Left renal pelvis (tissue), 4 donors: ENCODE measurements around the gene TENT4A. TPM values are rescaled to one million over a fixed set of nuclear protein-coding genes. Genes with fewer than 3 reads are reported as not detected.
A peak's percentile ranks its signal among the peaks of the same experiment; 100 is the strongest.

ENCODE experiments used
- DNase-seq, 4 donors: peaks; one replicate each; pipeline ENCODE4 v3.0.0-alpha.2; 2013; ENCODE audit warnings: low read depth in 4 of 4, low spot score in 3 of 4
- polyA plus RNA-seq, 4 donors: library from polyadenylated mRNA; unstranded; fragments of 120-200 nt; gene quantifications; one replicate each; pipeline ENCODE4 v1.2.1, GENCODE V29; 2013; ENCODE audit not compliant: insufficient read length in 4 of 4

TENT4A gene
- polyA plus RNA-seq, 4 donors = 24.3 to 35.6 (median 25.8) TPM

GRCh38 chr5:6749026-6749716, 35.9 kb downstream of the TENT4A start:
- DNase-seq = no peak

- DNase-seq = no peak
Observed at GRCh38 chr5:6750142-6750840, 37.1 kb downstream of the TENT4A start.

GRCh38 chr5:6750951-6751685, 37.9 kb downstream of the TENT4A start:
- no peak for DNase-seq

- DNase-seq = no peak
Observed at GRCh38 chr5:6752236-6752635, 39.0 kb downstream of the TENT4A start.

GRCh38 chr5:6752782-6753181, 39.5 kb downstream of the TENT4A start:
- no peak for DNase-seq

GRCh38 chr5:6753851-6754250, 40.6 kb downstream of the TENT4A start:
- DNase-seq = no peak

- no peak for DNase-seq
Observed at GRCh38 chr5:6754766-6755165, 41.5 kb downstream of the TENT4A start.

- DNase-seq = no peak
Observed at GRCh38 chr5:6755519-6755918, 42.3 kb downstream of the TENT4A start.

GRCh38 chr5:6755941-6756340, 42.7 kb downstream of the TENT4A start:
- no peak for DNase-seq

- no peak for DNase-seq
Observed at GRCh38 chr5:6757414-6757969, 44.3 kb downstream of the TENT4A start.

- no peak for DNase-seq
Observed at GRCh38 chr5:6758236-6758635, 45.0 kb downstream of the TENT4A start.

GRCh38 chr5:6758706-6759105, 45.5 kb downstream of the TENT4A start:
- DNase-seq = no peak

GRCh38 chr5:6759401-6759800, 46.2 kb downstream of the TENT4A start:
- DNase-seq = no peak

GRCh38 chr5:6759983-6760382, 46.8 kb downstream of the TENT4A start:
- no peak for DNase-seq

- no peak for DNase-seq
Observed at GRCh38 chr5:6760686-6761085, 47.5 kb downstream of the TENT4A start.

GRCh38 chr5:6761333-6761732, 48.1 kb downstream of the TENT4A start:
- DNase-seq = no peak

- DNase-seq = no peak
Observed at GRCh38 chr5:6762116-6762515, 48.9 kb downstream of the TENT4A start.

- DNase-seq = no peak
Observed at GRCh38 chr5:6762697-6763096, 49.5 kb downstream of the TENT4A start.

GRCh38 chr5:6763191-6763590, 50.0 kb downstream of the TENT4A start:
- no peak for DNase-seq

GRCh38 chr5:6765612-6766525, 52.6 kb downstream of the TENT4A start:
- DNase-seq = peak in 2 of 4 donors; percentile 20 to 24
